NCI-H1105 treated with DMSO at 0.1 percent for 48 hours (cell line): Measurements from ENCODE around the gene CDV3.

Experiments
- DNase-seq: peaks from one replicate; lab custom pipeline; 2025; lab: John Stamatoyannopoulos, UW

CDV3 gene

DNA sequence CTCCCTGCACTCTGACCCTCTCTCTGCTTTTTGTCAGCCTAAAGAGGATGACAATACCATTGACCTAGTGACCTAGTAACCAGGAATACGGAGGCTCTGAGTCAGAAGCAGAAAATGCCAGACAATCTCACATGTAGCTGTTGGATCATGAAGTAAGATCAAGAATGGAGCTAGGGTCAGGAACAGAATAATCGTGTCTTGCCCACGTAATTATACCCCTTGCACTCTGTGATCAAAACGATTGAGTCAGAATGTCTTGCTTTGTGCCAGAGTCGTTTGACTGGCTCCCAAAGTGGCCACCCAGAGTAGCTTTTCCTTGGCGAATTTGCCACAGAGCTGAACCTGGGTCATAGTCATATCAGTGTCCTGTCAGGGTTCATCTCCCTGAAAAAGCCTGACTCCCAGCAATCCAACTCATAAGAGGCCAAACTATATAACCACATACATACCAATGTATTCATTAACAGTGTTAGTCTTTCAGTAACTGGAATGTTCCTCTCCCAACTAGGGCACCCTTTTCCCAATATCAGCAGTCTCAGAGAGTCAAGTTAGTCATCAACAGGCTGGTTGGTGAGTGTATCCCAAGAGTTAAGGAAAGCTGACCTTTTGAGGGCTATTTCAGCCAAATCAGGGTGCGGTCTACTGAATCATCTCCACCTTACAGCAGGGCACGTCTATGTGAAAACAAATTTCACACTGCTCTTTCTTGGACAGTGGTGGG lies 5.0 kb upstream of the CDV3 start:
- no peak for DNase-seq

DNA sequence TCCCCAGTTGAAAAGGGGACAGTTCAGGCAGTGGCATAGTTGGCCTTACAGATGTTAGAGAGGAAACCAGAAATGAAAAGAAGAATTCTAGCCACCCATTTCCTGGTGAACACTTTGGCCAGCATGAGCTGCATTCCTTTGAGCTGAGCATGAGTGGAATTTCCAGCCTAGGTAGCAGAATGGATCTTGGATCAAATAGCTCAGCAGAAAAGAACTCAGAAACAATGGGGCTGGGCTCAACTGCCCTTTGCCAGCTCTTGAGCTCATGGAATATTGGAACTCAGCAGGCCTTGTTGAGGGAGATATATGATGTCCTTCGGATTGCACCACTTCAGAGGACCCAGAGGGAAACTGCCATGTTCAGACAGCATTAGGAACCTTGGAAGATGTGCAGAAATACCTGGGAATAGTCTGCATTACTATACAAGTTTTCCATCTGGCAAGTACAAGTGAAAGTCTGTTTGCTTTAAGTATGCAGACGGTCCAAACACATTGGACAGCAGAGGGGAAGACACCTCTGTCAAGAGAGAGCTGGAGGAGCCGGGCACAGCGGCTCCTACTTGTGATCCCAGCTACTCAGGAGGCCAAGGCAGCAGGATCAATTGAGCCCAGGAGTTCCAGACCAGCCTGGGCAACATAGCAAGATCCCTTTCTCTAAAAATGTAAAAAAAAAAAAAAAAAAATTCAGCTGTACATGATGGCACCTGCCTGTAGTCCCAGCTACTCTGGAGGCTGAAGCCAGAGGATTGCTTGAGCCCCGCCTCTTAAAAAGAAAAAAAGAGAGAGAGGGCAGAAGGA lies 3.1 kb upstream of the CDV3 start:
- no peak for DNase-seq

DNA sequence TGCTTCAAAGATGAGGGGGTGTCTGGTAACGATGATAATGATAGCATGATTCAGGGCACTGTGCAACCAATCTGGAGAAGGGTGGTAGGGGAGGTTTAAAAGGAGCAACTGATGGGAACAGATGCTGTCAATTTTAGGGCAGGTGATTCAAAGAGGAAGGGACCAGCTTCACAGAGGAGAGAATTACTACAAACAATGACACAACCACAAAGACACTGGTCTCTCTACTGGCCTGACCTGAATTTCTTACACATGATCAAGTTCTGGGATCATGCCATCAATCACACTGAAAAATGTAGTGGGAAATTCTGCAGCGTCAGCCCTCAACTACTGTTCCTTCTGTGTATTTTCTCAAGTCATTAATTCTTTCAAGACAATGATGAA lies 2.6 kb upstream of the CDV3 start:
- no peak for DNase-seq

DNA sequence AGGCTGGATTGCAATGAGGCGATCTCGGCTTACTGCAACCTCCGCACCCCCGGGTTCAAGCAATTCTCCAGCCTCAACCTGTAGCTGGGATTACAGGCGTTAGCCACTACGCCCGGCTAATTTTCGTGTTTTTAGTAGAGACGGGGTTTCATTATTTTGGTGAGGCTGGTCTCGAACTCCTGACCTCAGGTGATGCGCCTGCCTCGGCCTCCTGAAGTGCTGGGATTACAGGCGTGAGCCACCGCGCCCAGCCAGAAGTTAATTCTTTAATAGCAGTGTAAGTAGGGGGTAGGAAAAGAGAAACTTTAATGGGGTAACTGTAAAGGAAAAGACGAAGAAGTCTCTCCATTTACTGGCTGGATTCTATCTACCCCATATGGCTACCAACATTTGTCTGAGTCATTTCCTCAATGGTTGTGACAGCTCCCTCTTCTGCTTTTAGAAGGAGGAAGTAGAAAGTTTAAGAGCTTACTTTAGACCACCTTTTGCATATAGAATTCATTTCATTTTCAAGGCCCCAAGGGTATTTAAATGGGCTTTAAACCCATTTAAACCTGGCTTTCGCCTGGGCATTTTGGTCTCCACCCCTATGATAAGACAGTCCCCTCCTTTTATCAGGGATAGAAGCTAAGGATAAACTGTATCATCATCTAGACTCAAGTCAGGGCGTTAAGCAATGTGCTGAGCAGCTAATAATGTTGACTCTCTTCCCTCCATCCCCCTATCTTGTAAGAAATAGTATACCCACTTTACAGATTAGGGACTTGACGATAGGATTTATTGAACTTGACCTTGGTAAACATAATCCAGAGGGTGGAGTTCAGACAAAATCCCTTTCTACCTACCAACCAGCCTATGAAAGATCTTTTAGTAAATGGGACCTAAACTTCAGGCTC lies 1.1 kb upstream of the CDV3 start:
- DNase-seq = no peak

DNA sequence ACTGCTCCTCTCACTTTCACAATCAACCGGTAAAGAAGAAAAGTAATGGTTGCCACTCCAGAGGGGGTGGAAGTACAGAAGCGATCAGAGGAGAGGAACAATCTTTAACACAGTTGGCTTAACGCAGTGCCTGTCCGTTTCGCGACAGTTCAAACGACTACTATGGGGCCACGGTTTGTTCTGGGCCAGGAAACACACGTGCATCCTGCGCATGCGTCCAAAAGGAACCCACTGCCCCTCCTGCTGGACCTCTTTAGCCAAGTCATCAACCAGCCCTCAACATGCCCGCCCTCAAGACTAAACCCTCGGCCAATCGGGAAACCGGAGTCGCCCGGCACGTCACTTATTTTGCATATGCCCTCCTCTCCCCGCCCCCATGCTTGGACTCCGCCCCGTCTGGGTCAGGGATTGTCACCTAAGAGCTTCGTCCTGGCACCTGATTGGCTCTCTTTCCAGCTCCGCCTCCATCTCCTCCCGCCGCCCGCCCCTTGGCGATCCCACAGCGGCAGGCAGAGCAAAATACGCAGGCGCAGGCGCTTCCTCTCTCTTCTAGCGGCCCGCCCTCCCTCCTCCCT lies 345 bp upstream of the CDV3 start:
- DNase-seq = no peak

DNA sequence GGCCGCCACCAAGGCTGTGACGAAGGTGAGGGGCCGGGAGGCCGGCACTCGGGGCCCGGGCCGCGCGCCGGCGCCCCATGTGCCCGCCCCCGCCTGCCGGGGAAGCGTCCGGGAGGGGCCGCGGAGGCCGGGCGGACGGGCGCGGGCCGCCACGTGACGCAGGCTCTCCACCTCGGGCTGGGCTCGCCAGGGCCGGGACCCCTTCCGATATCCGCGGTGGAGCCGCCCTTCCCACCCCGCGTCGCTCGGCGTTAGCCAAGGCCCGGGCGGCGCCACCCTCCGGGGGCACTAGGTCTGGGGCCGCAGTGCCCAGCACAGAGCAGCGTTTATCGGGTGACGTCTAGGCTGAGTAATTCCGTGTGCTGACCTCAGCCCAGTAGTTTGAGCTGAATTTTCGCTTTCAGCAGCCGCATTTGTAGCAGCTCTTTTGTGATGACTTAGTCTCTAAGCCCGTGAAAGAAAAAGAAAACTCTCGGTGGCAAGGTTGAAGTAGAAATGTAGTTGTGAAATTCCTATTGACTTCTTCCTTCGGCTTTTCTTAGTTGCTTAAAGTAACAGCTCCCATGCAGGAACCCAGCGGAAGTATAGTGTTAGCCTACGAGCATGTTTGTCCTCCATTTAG lies 885 bp downstream of the CDV3 start:
- DNase-seq = no peak

DNA sequence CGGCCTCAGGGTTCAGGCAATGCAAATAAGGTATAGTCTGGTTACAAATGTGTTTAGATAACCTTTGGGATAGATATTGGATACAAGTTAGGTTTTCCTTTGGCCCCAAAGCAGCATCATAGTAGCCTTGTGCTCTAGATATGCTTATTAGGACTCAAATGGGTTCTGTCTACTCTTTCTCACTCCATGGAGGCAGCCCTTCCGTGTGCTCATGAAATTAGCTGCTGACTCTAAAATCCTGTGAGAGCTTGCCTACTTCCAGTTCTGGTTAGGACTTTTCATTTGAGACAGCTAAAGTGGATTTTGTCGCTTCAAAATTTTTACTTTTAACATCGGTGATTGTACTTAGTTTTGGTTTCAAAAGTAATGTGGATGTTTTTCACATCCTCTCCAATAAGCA lies 1.6 kb downstream of the CDV3 start:
- DNase-seq = no peak

DNA sequence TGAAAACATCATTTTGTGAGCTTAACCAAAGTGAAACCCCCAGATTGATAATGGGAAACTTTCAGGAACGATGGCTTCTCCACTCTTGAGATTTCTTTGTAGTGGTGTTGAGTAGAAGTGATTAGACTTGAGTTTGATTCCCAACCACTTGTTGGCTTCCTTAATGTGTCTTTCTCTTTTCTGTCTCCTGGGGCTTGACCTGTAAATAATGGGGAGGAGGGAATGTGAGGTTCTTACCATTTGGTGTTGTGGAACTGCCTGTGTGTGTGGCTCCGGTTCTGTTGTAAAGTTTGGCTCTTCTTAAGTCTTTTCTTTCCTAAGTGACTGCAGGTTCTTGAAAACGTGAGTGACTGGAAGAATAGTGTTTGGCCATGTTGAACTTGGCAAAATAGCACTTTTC lies 2.7 kb downstream of the CDV3 start:
- DNase-seq = no peak

DNA sequence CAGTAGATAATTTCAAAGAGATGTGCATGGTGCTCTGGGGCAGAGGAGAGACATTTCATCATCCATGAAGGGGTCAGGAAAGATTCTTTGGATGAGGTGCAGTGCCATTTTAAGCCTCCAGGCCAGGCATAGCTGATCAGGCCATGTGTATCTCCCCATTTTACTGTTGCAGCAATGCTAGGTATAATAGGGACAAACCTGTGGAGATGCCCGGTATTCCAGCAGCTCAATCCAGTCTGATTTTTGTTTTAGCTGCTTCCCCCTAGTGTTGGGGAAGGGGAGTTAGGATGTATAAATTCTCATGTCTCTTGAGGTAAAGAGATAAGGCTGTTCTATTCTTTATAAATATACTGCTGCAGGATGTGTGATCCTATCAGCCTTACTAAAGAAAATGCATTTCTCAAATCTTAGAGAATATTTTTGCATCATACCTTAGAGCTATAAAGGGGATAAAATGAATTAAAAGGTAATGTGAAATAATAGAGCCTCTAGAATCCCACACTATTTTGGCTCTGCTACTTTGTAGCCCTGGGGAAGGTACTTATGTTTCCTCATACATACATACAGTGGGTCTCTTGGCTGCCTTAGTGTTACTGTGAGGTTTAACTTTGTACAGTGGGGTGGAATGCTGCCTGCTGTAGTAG lies 5.2 kb downstream of the CDV3 start:
- no peak for DNase-seq

DNA sequence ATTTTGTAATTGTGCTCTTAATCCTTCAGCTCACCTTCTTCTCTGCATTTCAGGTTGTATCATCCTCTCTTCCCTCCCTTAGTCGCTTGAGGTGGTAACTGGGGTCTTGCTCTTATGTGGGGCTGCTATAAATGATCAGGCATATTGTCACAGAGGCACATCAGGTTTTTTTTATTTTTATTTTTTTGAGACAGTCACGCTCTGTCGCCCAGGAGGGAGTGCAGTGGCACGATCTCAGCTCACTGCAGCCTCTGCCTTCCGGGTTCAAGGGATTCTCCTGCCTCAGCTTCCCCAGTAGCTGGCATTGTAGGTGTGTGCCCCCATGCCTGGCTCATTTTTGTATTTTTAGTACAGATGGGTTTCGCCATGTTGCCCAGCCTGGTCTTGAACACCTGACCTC lies 9.9 kb downstream of the CDV3 start:
- DNase-seq = no peak

DNA sequence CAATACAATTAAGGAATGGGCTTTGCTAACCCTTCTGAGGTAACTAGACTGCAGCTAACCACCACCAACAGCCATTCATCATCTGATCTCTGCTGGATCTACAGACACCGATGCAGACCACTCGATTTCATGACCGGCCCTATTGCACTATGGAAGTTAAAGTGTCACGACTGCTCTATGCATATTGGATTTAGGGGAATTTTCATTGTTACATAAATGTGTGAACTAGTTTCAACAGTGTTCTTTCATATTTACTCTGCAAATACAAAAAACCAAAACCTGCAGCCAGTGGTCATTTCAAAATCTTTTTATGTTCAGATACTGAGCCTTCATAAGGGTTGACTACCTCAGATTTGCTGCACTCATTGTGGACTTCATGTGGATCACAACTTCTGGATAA lies 14.5 kb downstream of the CDV3 start:
- no peak for DNase-seq

DNA sequence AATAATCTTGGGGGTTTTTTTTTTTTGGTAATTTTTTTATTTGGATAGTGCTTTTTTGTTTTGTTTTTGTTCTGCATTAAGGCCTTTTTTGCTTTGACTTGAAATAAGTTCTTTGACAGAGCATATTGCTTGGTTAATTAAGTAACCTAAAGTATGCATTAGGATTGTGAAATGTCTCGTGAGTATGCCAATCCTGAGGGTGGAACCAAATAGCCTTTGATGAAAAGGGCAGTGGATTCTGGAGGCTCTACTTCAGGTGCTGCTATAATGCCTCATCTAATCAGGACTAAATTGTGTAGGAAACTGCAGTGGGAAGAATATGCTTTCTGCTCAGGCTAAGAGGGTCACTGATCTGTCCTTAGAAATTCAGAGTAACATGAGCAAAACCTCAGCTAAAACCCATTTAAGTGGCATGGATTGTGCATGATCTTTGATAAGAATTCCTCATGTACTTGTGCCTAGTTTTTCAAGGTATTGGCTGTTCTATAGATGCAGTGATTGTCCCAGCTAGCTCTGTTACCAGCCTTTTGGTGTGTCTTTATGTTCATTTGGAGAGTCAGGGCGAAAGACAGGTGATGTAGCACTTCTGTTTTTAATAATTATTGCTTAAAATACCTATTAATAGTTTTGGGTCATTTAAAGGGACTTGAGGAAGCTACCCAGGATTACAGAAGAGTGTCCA lies 15.4 kb downstream of the CDV3 start:
- DNase-seq = no peak

DNA sequence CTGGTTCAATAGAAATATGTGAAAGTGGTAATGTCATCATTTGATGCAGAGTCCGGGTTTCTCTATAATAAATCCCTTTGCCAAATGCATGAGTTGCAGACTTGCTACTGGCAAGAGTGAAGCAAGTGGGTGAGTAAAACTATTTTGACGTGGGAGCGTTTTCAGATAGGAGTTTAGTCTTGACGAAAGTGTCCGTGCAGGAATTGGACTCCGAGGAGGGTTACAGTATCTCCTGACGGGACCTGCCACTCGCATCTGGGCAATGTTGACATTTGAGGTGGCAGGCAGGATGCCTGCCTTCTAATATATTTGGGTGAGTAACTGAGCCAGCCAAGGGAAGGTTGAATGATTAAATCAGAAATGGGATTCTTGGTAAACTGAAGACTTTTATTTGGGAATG lies 16.0 kb downstream of the CDV3 start:
- DNase-seq = no peak

DNA sequence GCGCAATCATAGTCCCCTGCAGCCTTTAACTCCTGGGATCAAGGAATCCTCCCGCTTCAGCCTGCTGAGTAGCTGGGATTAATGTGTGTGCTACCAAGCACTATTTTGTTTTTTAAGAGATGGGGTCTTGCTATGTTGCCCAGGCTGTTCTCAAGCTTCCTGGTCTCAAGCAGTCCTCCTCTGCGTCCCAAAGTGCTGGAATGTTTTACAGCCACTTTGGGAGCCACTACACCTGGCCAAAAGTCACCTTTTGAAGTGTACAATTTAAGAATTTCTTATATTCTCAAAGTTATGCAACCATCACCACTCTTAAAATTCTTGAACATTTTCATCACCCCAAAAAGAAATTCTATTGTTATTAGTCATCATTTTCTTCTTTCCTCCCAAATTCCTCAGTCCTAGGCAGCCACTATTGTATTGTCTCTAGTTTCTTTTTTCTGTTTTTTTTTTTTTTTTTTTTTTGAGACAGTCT lies 17.8 kb downstream of the CDV3 start:
- DNase-seq = no peak

DNA sequence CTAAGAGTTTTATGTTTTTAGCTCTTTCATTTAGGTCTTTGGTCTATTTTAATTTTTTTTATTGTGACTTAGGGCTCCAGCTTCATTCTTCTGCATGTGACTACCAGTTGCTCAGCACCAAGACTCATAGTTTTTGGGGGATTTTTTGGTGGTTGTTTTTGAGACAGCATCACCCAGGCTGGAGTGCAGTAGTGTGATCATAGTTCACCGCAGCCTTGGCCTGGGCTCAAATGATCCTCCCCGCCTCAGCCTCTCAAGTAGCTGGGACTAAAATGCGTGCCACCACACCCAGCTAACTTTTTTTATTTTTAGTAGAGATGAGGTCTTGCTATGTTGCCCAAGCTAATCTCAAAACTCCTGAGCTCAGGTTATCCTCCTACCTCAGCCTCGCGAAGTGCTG lies 19.4 kb downstream of the CDV3 start:
- no peak for DNase-seq

DNA sequence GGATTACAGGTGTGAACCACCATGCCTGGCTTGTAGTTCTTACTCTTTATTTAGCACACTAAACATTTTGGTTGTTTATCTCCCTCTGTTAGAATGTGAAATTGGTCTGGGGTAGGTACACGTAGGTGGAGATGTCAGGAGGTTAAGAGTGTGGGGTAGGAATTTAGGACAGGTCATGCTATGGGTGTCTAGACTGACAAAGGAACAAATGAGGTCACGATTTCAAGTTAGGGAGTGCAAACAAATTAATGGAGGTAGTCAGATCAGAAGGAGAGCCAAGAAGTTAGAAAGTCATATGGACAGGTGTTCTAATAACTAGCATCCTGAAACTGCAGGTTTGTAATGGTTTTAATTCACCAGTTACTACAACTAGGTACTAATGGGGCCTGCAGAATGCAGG lies 19.8 kb downstream of the CDV3 start:
- DNase-seq = no peak

DNA sequence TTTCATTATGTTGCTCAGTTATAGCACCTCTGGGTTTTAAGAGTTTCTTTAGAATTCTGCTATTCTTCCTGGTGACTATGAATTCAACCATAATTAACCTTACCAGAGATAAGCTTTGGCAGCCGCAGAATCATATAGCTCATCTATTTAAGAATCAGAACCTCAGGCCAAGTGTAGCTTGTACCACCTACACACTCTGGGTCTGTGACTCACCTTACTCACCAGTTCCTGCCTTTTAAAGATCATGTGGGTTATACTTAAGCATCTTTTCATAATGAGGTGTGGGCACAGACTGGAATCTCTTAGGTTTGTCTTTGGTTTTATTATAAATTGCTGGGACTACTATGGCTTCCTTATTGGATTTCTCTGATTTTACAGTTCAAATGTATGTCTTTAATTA lies 21.9 kb downstream of the CDV3 start:
- no peak for DNase-seq

DNA sequence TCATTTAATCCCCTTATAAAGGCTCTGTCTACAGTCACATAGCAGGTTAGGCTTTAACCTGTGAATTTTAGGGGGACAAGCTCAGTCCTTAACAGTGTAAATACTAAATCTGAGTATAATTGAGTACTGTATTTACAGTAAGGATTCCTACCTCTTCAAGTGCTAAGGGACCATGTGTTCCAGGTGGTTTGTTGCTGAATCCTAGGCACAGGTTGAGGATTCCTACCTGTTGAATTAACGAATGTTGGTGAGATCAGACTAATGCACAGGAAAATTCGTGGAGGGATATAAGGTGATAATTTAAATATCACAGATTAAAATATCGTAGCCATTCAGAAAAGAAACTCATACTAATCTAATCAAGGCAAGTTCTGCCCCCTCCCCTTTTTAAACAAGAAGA lies 24.9 kb downstream of the CDV3 start:
- DNase-seq = no peak

DNA sequence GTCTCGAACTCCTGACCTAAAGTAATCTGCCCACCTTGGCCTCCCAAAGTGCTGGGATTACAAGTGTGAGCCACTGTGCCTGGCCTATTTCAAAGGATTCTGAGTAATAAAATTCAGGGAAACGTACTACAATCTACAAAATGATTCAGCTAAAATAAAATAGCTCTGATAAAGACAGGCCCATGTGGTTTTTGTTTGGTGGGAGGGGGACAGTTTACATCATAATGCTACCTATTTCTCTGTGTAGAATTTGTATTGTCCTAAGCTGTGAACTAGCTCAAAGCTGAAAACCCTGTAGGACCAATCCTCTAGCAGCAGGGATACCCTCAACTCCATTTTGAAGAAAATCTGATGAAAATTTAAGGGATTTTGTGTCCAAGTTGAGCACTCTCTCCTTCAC lies 25.8 kb downstream of the CDV3 start:
- DNase-seq = no peak

DNA sequence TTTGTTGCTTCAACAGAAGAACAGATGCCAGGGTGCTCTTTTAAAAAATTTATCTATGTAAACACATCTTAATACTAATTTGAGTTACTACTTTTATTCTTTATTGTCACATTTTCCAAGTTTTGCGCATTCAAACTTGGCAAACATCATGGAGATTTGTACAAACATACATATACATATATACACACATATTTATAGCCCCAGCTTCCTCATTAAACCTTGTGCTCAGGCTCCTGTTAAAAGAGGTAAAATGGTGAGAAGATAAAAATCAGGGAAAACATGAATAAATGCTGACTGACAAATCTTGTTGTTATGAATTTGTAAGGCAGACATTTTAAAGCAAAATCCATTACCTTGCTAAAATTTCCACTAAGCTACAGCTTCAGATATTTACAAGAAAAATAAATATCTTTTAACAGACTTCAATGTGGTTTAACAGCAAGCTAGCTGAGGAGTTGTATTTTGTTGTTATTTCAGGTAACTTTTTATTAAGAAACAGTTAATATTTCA lies 27.1 kb downstream of the CDV3 start:
- DNase-seq = no peak

DNA sequence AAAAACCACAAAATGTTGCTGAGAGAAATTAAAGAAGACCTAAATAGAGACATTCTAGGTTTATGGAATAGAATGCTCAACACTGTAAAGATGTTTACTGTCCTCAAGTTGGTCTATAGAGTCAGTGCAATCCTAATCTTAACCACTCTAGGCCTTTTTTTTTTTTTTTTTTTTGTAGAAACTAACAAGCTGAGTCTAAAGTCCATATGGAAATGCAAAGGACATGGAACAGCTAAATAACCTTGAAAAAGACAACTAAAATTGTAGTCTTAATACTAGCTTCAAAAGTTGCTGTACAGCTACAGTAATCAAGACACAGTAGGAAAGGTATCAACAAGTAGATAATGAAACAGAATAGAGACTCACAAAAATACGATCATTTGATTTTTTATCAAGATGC lies 32.9 kb downstream of the CDV3 start:
- DNase-seq = no peak
